HPDE6-E6E7 (cell line): ENCODE results near the gene ADGRG3.
"Not testable (repeated sequence)": the region's sequence is repeated elsewhere in the genome, so short reads cannot be mapped to it uniquely, and the experiment has no call there.

ENCODE experiments used
- DNase-seq: peaks from one replicate; pipeline ENCODE4 v3.0.0; 2011; ENCODE audit warnings: missing footprints; ENCODE audit errors: extremely low spot score

ADGRG3 gene

DNA sequence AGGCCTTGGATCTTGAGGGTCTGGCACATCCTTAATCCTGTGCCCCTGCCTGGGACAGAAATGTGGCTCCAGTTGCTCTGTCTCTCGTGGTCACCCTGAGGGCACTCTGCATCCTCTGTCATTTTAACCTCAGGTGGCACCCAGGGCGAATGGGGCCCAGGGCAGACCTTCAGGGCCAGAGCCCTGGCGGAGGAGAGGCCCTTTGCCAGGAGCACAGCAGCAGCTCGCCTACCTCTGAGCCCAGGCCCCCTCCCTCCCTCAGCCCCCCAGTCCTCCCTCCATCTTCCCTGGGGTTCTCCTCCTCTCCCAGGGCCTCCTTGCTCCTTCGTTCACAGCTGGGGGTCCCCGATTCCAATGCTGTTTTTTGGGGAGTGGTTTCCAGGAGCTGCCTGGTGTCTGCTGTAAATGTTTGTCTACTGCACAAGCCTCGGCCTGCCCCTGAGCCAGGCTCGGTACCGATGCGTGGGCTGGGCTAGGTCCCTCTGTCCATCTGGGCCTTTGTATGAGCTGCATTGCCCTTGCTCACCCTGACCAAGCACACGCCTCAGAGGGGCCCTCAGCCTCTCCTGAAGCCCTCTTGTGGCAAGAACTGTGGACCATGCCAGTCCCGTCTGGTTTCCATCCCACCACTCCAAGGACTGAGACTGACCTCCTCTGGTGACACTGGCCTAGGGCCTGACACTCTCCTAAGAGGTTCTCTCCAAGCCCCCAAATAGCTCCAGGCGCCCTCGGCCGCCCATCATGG, 4.0 kb upstream of the ADGRG3 start:
- DNase-seq: no peak

- no peak for DNase-seq
These were observed 3.5 kb upstream of the ADGRG3 start for GRCh38 chr16:57664662-57665025.

- DNase-seq: no peak
These were observed 2.6 kb upstream of the ADGRG3 start for GRCh38 chr16:57665541-57665940.

DNA sequence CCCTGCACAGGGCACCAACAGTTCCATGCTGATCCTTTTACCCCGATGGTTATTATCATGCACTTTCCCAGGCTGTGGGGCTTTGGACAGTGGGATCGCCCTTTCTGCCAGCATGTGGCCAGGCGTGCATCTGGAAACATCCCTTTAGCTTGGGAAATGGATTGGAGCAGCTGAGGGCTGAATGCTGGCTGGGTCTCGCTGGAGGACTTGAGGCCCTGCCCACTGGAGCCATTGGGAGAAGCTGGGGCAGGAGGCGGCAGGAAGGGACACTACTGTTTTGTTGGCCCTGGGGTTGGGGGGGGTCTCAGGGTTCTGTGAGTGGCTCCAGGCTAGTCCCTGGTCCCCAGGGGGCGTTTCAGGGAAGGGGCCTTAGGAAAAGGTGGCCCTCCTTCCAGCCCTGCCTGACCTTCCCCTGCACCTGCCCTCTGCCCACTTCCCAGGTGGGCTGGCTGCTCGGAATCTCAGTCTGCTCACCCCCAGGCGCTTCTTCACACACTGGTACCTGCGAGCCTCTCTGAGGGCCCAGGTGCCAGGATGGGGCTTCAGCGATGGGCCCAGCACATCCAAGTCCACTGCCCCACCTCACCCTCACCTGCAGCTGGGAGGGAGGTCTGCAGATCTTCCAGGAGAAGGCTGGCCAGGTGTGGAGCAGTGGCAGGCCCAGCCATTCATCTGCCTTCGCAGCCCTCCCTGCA, 1.6 kb upstream of the ADGRG3 start:
- no peak for DNase-seq

DNA sequence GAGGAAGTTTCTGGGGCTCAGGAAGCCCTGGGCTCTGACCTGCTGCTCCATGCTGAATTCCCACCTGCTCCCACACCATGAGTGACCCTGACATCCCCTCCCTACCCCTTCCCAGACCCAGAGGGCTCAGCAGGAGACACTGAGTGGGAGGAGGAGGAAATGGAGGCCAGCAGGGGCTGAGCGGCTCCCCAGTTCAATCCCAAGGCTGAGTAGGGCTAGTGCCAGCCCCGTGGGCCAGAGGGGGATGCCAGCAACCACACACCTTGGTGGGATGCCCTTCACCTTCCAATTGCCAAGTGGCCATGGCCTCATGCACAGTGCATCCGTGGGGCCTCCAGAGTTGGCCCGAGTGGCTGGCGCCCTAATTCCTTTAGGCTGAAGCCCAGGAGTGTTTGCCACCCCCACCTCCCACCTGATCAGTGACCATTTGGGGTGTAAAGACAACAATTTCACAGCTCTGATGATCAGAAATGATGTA, 1.0 kb upstream of the ADGRG3 start:
- no peak for DNase-seq

DNA sequence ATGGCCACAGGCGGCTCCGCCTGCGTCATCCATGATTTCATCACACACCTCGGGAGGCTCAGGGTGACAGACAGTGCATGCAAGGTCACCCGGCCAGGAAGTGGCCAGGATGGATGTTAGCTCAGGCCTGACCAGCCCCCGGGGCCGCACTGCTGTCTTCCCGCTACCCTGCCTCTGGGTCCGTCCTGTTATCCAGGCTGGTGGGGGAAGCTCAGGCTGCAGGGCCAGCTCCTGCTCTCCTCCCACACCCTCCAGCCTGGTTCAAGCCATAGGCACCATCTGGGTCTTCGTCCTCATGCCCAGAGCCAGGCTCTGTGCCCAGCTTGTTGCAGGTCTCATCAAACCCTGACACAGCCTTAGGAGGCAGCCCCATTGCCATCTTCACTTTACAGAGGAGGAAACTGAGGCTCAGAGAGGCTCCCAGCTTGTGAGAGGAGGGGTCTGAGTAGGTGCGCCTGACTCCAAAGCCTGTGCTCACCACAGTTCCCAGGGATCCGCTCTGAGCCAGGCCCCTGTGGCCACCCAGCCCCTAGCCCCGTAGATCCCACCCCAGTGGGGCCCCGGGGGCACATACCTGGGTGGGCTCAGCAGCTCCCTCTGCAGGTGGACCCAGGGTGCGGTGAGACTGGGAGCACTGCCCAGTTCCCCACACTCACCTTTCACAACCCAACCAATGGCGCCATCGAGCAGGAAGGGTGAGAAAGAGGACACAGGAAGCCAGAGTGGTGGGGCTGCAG, 412 bp upstream of the ADGRG3 start:
- DNase-seq: no peak

GRCh38 chr16:57668630-57669475, 747 bp downstream of the ADGRG3 start:
- no peak for DNase-seq

DNA sequence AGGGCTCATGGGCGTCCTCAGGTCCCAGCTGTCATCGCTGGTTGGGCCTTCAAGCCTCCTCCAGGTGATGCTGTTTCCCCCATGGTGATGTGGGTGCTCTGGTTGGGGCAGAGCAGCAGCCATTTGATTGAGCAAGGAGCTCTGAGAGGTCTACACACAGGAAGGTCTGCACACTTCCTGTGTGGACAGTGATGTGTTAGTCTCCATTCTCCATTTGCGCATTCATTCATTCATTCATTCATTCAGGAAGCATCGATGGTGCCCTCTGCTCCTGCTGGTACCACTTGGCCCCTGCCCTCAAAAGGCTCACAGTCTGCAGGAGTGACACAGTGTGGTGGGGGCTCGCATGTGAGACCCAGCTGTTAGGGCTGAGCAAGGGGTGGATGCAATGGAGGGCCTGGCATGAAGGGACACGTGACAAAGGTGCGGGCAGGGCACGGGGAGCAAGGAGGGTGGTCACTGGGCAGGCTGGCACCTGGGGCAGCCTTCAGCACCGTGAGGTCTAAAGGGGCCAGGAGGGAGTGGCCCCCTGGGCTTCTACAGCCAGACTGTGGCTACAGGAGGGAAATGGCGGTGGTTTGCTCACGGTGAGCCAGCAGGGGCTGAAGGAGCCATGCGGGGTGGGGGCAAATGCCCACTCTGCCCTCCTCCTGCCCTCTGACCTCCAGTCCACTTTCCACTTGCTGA, 1.5 kb downstream of the ADGRG3 start:
- no peak for DNase-seq

GRCh38 chr16:57670196-57670595, 2.1 kb downstream of the ADGRG3 start:
- DNase-seq: no peak

DNA sequence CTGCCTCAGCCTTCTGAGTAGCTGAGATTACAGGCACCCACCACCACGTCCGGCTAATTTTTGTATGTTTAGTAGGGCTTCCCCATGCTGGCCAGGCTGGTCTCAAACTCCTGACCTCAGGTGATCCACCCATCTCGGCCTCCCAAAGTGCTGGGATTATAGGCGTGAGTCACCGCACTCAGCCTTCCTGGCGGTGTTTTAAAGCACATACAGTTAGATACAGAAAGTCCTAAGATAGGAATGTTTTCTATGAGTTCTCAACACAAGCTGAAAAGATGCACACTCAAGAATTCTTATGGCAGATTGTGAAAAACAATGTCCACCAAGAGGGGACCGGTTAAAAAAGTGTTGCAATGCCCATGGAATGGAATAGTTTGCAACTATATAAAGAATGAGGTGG, 3.3 kb downstream of the ADGRG3 start:
- not testable (repeated sequence) for DNase-seq

- no peak for DNase-seq
These were observed 4.3 kb downstream of the ADGRG3 start for GRCh38 chr16:57672416-57672815.

- no peak for DNase-seq
These were observed 4.7 kb downstream of the ADGRG3 start for GRCh38 chr16:57672824-57673223.

DNA sequence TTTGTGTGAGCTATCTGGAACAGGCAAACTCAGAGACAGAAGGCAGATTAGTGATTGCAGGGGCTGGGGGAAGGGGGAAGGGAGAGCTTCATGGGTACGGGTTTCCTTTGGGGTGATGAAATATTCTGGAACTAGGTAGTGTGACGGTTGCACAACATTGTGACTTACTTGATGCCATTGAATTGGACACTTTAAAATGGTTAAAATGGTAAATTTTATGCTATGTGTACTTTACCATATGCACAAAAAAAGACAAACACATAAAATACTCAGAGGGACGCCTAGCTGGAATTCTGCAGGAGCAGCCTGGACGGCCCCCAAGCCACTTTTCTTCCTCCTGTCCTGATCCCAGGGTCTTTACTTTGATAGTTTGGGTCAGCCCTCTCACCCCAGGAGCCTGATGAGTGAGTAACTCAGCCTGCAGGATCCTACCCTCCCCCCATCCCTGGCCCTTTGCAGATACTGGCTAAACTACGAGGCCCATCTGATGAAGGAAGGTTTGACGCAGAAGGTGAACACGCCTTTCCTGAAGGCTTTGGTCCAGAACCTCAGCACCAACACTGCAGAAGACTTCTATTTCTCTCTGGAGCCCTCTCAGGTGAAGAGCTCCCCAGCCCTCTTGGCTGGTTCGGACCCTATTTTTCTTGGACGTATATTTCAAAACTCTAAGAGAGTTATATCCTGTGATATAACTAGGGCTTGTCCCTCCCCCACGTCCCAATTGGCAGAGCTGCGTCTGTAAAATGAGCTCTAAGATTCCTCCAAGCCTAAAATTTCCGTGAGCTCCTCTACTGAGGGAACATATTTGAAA, 7.8 kb downstream of the ADGRG3 start:
- no peak for DNase-seq

DNA sequence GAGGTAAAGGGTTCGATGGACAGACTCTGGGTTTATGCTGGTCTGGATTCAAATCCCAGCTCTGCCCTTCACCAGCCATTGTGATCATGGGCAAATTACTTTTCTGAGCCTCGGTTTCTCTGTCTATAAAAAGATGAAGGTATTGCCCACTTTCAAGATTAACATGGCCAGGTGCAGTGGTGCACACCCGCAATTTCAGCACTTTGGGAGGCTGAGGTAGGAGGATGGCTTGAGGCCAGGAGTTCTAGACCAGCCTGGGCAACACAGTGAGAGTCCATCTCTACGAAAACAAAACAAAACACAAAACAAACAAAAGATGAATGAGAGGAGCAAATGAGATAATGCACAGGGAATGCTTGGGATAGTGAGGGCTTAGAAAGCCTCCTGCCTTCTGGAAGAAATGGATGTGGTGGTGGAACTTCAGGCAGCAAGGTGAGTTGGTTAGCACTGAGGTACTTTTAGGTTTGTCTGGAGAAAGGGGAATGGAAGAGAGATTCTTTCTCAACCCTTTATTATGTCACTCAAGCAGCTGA, 8.5 kb downstream of the ADGRG3 start:
- DNase-seq: no peak

DNA sequence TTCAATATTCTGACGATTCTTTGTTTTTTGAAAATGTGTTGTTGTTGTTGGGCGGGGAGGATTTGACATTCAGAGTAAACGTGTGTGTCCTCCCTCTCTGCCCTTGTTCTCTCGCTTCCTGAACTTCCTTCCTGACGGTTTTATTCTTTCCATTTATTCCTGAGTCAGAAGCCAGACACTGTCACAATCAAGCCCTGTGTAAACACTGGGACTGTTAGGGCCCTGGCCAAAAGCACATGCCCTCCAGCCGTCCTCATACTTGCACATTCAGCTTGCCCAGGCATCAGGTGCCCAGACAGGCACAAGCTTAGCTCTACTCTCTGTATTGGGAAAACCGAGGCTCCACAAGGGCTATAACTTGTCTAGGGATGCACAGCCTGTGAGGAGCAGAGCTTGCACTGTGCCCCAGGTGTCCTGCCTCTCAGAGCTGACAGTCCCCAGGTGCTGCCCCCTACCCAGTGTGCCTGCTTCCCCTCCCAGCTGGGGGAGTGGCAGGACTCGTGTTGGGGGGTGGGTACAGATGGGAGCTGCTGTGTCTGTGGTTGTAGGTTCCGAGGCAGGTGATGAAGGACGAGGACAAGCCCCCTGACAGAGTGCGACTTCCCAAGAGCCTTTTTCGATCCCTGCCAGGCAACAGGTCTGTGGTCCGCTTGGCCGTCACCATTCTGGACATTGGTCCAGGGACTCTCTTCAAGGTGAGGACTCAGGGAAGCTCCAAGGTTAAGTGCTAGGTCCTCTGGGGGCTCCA, 9.7 kb downstream of the ADGRG3 start:
- no peak for DNase-seq

GRCh38 chr16:57679016-57679415, 10.9 kb downstream of the ADGRG3 start:
- DNase-seq: no peak

- DNase-seq: no peak
These were observed 11.8 kb downstream of the ADGRG3 start for GRCh38 chr16:57679767-57680482.

DNA sequence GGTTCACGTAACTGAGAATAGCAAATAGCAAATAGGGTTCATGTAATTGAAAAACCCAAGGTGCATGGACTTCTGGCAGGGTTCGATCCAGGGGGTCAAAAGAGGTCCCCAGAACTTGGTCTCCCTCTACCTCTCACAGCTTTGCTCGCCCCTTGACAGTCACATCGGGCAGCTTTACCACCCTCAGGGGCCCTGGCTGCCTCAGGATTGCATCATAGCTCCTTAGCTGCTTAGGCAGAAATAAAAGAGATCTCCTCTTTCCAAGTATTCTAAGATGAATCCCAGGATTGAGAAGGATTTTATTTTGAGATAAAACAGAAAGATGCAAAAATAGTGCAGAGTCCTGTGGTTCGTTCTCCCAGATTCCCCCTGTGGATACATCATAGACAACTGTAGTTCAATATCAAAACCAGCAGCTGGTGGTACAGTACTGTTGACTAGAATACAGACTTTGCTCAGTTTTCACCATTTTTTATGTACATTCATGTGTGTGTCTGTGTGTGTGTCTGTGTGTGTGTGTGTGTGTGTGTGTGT, 12.8 kb downstream of the ADGRG3 start:
- no peak for DNase-seq
